ENCODE data around the gene PPP2R5C.

GRCh38 chr14:101895256-101895655 lies 133.7 kb downstream of the PPP2R5C start:
- no peak for TF ChIP-seq TAF1 (IDR thresholded peaks at IDR 0.05; ENCODE audit: low read depth, low read length)
- no peak for TF ChIP-seq POLR2A (IDR thresholded peaks at IDR 0.05; ENCODE audit: low read depth, low read length)
- no peak for TF ChIP-seq SPI1 (IDR thresholded peaks at IDR 0.05; ENCODE audit: low read depth, low read length)
